Measurements from ENCODE around the gene CENPN. TPM values are rescaled to one million over a fixed set of nuclear protein-coding genes. Genes with fewer than 3 reads are reported as not detected.

The CENPN gene
- total and polyA plus RNA-seq, 2 of the 13 experiments (the other 11 are each of a cell fraction or from before 2014, with no cell fraction given), result 29.7 to 129 TPM

DNA sequence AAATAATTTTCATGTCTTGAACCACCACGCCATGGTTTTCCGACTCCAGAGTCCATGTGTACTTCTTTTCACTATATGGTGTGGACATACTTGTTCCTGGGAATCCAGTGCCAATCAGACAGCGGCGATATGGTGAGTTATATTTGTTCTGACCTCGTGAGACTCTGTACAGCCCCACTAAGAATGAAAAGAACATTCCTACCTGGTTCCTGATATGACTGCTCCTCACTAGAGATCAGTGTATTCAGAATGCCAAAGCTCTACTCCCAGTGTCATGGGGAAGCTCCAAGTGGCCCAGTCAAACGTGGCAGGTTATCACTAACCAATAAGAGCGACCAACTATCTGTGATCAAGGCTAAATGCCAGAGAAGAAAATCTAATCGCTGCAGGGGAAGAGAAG, 64.0 kb downstream of the CENPN start:
- BruUV-seq (replicated peaks), result no TSS peak
- H3K9me3 ChIP-seq (ENCODE audit: low read length), result no peaks in the 10 kb centered on the region
- FAIRE-seq (no peak), ATAC-seq (no peak), DNase-seq (ENCODE audit: low spot score) (no peak)
- no peak overlapping the region for H3K4me2 ChIP-seq (ENCODE audit: low read depth, low read length)
- peaks cover 9% of the 10 kb centered on the region for H3K4me1 ChIP-seq (ENCODE audit: insufficient read depth, low read length)
- no peak overlapping the region for H3K27ac ChIP-seq (ENCODE audit: extremely low read length, insufficient read depth, low read length)
- H3K4me3 ChIP-seq (replicated peaks in 1 of 3; ENCODE audit: insufficient read depth in 1 of 3, low read depth in 2 of 3, low read length in 3 of 3), result no peak overlapping the region
- no peak overlapping the region for H2AFZ ChIP-seq (ENCODE audit: low read length)
- POLR2A ChIA-PET, result no interaction called here
- intact Hi-C loops (cut with micrococcal nuclease; ENCODE audit: unreplicated experiment) (no loop called here), in situ Hi-C loops (cut with HindIII; ENCODE audit: extremely low pct_ligation_motif_present, low pct_unique_long_range_greater_than_20kb) (no loop called here)
- no peaks in the 10 kb centered on the region for H3K79me2 ChIP-seq (ENCODE audit: insufficient read depth, low read length)
- 92% methylated on average over 7 of the region's 8 CpGs for WGBS (ENCODE audit: low lambda C conversion rate)
- H4K20me1 ChIP-seq (ENCODE audit: insufficient read depth, low read length), result no peaks in the 10 kb centered on the region
- H3K27me3 ChIP-seq (ENCODE audit: control insufficient read depth in 1 of 2, insufficient read depth in 2 of 2, low read length in 2 of 2), result no peaks in the 10 kb centered on the region
- H3K9ac ChIP-seq (ENCODE audit: insufficient read depth, low read depth, low read length), result no peak overlapping the region
- no peaks in the 10 kb centered on the region for H3K36me3 ChIP-seq (replicated peaks in 1 of 2; ENCODE audit: control insufficient read depth in 1 of 2, insufficient read depth in 2 of 2, low read length in 2 of 2)
- CTCF ChIA-PET (ENCODE audit: low intra/inter-chr PET ratio, low total read pairs), result no interaction called here
- TF ChIP-seq ZNF563 (CRISPR knock-in tag; IDR thresholded peaks at IDR 0.05) (no peak), JUN (CRISPR knock-in tag; IDR thresholded peaks at IDR 0.05) (no peak), NFE2L2 (IDR thresholded peaks at IDR 0.05; ENCODE audit: low read length) (no peak), ZNF232 (CRISPR knock-in tag; IDR thresholded peaks at IDR 0.05; ENCODE audit: borderline replicate concordance) (no peak), ZNF451 (CRISPR knock-in tag; IDR thresholded peaks at IDR 0.05) (no peak), FOXC1 (CRISPR knock-in tag; IDR thresholded peaks at IDR 0.05; ENCODE audit: borderline replicate concordance) (no peak), PHF8 (CRISPR knock-in tag; IDR thresholded peaks at IDR 0.05) (no peak), ZKSCAN8 (CRISPR knock-in tag; IDR thresholded peaks at IDR 0.05; ENCODE audit: borderline replicate concordance) (no peak), SP2 (CRISPR knock-in tag; IDR thresholded peaks at IDR 0.05) (no peak), POLR2A (IDR thresholded peaks at IDR 0.05; ENCODE audit: insufficient read depth in 1 of 2, low read depth in 2 of 2, low read length in 2 of 2) (no peak), NR2F6 (IDR thresholded peaks at IDR 0.05) (no peak), NR2F6 (CRISPR knock-in tag; IDR thresholded peaks at IDR 0.05) (no peak), ZNF263 (CRISPR knock-in tag; IDR thresholded peaks at IDR 0.05) (no peak), GPN1 (CRISPR knock-in tag; IDR thresholded peaks at IDR 0.05; ENCODE audit: borderline replicate concordance) (no peak)
- TF ChIP-seq, protein P1, sequence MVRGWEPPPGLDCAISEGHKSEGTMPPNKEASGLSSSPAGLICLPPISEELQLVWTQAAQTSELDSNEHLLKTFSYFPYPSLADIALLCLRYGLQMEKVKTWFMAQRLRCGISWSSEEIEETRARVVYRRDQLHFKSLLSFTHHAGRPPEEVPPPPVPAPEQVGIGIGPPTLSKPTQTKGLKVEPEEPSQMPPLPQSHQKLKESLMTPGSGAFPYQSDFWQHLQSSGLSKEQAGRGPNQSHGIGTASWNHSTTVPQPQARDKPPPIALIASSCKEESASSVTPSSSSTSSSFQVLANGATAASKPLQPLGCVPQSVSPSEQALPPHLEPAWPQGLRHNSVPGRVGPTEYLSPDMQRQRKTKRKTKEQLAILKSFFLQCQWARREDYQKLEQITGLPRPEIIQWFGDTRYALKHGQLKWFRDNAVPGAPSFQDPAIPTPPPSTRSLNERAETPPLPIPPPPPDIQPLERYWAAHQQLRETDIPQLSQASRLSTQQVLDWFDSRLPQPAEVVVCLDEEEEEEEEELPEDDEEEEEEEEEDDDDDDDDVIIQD (CRISPR knock-in tag; IDR thresholded peaks at IDR 0.05; ENCODE audit: low read depth), result no peak
- TF ChIP-seq, protein P2, sequence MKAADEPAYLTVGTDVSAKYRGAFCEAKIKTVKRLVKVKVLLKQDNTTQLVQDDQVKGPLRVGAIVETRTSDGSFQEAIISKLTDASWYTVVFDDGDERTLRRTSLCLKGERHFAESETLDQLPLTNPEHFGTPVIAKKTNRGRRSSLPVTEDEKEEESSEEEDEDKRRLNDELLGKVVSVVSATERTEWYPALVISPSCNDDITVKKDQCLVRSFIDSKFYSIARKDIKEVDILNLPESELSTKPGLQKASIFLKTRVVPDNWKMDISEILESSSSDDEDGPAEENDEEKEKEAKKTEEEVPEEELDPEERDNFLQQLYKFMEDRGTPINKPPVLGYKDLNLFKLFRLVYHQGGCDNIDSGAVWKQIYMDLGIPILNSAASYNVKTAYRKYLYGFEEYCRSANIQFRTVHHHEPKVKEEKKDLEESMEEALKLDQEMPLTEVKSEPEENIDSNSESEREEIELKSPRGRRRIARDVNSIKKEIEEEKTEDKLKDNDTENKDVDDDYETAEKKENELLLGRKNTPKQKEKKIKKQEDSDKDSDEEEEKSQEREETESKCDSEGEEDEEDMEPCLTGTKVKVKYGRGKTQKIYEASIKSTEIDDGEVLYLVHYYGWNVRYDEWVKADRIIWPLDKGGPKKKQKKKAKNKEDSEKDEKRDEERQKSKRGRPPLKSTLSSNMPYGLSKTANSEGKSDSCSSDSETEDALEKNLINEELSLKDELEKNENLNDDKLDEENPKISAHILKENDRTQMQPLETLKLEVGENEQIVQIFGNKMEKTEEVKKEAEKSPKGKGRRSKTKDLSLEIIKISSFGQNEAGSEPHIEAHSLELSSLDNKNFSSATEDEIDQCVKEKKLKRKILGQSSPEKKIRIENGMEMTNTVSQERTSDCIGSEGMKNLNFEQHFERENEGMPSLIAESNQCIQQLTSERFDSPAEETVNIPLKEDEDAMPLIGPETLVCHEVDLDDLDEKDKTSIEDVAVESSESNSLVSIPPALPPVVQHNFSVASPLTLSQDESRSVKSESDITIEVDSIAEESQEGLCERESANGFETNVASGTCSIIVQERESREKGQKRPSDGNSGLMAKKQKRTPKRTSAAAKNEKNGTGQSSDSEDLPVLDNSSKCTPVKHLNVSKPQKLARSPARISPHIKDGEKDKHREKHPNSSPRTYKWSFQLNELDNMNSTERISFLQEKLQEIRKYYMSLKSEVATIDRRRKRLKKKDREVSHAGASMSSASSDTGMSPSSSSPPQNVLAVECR (CRISPR knock-in tag; IDR thresholded peaks at IDR 0.05; ENCODE audit: borderline replicate concordance), result no peak
- TF ChIP-seq, protein P3, sequence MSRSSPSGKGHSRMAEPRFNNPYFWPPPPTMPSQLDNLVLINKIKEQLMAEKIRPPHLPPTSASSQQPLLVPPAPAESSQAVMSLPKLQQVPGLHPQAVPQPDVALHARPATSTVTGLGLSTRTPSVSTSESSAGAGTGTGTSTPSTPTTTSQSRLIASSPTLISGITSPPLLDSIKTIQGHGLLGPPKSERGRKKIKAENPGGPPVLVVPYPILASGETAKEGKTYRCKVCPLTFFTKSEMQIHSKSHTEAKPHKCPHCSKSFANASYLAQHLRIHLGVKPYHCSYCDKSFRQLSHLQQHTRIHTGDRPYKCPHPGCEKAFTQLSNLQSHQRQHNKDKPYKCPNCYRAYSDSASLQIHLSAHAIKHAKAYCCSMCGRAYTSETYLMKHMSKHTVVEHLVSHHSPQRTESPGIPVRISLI (CRISPR knock-in tag; IDR thresholded peaks at IDR 0.05; ENCODE audit: borderline replicate concordance), result no peak
- TF ChIP-seq, protein P4, sequence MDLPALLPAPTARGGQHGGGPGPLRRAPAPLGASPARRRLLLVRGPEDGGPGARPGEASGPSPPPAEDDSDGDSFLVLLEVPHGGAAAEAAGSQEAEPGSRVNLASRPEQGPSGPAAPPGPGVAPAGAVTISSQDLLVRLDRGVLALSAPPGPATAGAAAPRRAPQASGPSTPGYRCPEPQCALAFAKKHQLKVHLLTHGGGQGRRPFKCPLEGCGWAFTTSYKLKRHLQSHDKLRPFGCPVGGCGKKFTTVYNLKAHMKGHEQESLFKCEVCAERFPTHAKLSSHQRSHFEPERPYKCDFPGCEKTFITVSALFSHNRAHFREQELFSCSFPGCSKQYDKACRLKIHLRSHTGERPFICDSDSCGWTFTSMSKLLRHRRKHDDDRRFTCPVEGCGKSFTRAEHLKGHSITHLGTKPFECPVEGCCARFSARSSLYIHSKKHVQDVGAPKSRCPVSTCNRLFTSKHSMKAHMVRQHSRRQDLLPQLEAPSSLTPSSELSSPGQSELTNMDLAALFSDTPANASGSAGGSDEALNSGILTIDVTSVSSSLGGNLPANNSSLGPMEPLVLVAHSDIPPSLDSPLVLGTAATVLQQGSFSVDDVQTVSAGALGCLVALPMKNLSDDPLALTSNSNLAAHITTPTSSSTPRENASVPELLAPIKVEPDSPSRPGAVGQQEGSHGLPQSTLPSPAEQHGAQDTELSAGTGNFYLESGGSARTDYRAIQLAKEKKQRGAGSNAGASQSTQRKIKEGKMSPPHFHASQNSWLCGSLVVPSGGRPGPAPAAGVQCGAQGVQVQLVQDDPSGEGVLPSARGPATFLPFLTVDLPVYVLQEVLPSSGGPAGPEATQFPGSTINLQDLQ (CRISPR knock-in tag; IDR thresholded peaks at IDR 0.05), result no peak

Measured in HepG2 (cell line).